Measurements from ENCODE around the gene OGFRL1.

DNA sequence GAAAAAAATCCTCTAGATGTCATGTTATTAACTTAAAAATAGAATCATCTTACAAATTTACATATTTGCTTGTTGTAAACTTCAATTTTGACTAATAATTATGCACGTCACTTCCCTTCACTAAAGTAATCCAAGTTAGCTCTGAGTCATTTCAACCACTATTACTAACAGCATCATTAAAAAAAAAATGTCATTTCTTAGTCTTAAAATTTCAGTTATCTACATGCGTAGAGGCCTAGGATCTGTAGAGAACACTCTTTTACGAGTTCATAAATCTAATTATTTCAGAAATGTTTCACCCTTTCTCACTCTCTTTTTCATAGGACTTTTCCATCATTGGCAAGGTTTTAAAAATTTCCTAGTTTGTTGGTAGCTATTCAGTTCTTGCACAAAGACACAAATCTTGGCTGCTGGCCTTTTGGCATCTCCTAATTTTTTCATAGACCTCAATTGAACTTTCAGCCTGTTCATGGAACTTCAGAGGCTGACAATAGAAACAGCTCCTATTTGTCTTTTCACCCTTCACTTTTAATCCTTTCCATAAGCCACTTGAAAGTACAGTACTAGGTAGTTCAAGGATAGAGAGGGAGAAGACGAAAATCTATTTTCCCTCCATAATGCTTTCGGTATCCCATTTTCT lies 61.5 kb downstream of the OGFRL1 start:
- TF ChIP-seq POLR2A (IDR thresholded peaks at IDR 0.05), result no peak
- TF ChIP-seq, protein P1, sequence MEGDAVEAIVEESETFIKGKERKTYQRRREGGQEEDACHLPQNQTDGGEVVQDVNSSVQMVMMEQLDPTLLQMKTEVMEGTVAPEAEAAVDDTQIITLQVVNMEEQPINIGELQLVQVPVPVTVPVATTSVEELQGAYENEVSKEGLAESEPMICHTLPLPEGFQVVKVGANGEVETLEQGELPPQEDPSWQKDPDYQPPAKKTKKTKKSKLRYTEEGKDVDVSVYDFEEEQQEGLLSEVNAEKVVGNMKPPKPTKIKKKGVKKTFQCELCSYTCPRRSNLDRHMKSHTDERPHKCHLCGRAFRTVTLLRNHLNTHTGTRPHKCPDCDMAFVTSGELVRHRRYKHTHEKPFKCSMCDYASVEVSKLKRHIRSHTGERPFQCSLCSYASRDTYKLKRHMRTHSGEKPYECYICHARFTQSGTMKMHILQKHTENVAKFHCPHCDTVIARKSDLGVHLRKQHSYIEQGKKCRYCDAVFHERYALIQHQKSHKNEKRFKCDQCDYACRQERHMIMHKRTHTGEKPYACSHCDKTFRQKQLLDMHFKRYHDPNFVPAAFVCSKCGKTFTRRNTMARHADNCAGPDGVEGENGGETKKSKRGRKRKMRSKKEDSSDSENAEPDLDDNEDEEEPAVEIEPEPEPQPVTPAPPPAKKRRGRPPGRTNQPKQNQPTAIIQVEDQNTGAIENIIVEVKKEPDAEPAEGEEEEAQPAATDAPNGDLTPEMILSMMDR (IDR thresholded peaks at IDR 0.05), result no peak

All from body of pancreas (tissue), 4 donors.